ENCODE data around the gene CITED4.

CITED4 gene

GRCh38 chr1:40831001-40831732 lies 31.0 kb downstream of the CITED4 start:
- DNase-seq: no peak

- DNase-seq: no peak
Observed at GRCh38 chr1:40830419-40830943, 31.7 kb downstream of the CITED4 start.

GRCh38 chr1:40829631-40830245 lies 32.4 kb downstream of the CITED4 start:
- DNase-seq: no peak

GRCh38 chr1:40825996-40826395 lies 36.2 kb downstream of the CITED4 start:
- no peak for DNase-seq

- no peak for DNase-seq
Observed at GRCh38 chr1:40825435-40825788, 36.8 kb downstream of the CITED4 start.

- DNase-seq: no peak
Observed at GRCh38 chr1:40824591-40825434, 37.4 kb downstream of the CITED4 start.

GRCh38 chr1:40823983-40824382 lies 38.2 kb downstream of the CITED4 start:
- DNase-seq: no peak

GRCh38 chr1:40823345-40823744 lies 38.8 kb downstream of the CITED4 start:
- DNase-seq: no peak

- no peak for DNase-seq
Observed at GRCh38 chr1:40822890-40823289, 39.3 kb downstream of the CITED4 start.

GRCh38 chr1:40820911-40821693 lies 41.1 kb downstream of the CITED4 start:
- no peak for DNase-seq

- DNase-seq: no peak
Observed at GRCh38 chr1:40820251-40820797, 41.8 kb downstream of the CITED4 start.

GRCh38 chr1:40819101-40819500 lies 43.1 kb downstream of the CITED4 start:
- DNase-seq: no peak

- DNase-seq: no peak
Observed at GRCh38 chr1:40818264-40818961, 43.8 kb downstream of the CITED4 start.

- DNase-seq: no peak
Observed at GRCh38 chr1:40817791-40818263, 44.3 kb downstream of the CITED4 start.

GRCh38 chr1:40815420-40815819 lies 46.7 kb downstream of the CITED4 start:
- DNase-seq: no peak

Data from NK-92 treated with Interleukin-12 subunit alpha and Interleukin-12 subunit beta, amount 100 ng/mL, for 24 hours (cell line).